ENCODE data around the gene RAD23B. TPM values are rescaled to one million over a fixed set of nuclear protein-coding genes. Genes with fewer than 3 reads are reported as not detected.

RAD23B gene
- total RNA-seq, 1 experiment from 2014 or later, result 114 TPM

DNA sequence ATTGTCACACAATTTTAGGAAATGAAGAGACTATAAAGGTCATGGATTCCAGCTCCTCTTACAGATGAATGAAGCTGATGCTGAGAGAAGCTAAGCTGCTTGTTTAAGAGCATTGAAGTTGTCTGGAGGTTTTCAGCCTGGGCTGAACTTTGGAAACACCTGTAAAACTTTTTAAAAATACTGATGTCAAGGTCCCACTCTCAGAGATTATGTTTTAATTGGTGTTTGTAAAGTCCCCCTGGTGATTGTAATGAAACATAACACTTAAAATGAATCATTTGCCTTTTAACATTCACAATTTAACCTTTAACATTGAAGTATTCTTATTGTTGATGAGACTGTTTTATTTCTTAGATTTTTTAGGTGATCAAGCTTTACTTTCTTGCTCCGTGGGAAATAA lies 16.4 kb downstream of the RAD23B start:
- DNase-seq (ENCODE audit: low read depth, low spot score) (no peak), ATAC-seq (no peak)
- no TSS peak for BruUV-seq (replicated peaks)
- no peaks in the 10 kb centered on the region for H3K27me3 ChIP-seq (ENCODE audit: control insufficient read depth, insufficient read depth, low read length)
- no peak overlapping the region for H3K4me3 ChIP-seq (ENCODE audit: low read depth in 2 of 2, low read length in 2 of 2)
- ChIA-PET POLR2A (no interaction called here), CTCF (interaction anchor here (0.7 kb wide), 1 partner anchor 58 kb away, joined by 3 read pairs; no protein-coding TSS in a partner anchor)
- H3K4me1 ChIP-seq (ENCODE audit: control insufficient read depth, insufficient read depth, low read length), result peaks cover 19% of the 10 kb centered on the region
- intact Hi-C loops (cut with micrococcal nuclease; ENCODE audit: unreplicated experiment), result no loop called here
- TF ChIP-seq, protein P1, sequence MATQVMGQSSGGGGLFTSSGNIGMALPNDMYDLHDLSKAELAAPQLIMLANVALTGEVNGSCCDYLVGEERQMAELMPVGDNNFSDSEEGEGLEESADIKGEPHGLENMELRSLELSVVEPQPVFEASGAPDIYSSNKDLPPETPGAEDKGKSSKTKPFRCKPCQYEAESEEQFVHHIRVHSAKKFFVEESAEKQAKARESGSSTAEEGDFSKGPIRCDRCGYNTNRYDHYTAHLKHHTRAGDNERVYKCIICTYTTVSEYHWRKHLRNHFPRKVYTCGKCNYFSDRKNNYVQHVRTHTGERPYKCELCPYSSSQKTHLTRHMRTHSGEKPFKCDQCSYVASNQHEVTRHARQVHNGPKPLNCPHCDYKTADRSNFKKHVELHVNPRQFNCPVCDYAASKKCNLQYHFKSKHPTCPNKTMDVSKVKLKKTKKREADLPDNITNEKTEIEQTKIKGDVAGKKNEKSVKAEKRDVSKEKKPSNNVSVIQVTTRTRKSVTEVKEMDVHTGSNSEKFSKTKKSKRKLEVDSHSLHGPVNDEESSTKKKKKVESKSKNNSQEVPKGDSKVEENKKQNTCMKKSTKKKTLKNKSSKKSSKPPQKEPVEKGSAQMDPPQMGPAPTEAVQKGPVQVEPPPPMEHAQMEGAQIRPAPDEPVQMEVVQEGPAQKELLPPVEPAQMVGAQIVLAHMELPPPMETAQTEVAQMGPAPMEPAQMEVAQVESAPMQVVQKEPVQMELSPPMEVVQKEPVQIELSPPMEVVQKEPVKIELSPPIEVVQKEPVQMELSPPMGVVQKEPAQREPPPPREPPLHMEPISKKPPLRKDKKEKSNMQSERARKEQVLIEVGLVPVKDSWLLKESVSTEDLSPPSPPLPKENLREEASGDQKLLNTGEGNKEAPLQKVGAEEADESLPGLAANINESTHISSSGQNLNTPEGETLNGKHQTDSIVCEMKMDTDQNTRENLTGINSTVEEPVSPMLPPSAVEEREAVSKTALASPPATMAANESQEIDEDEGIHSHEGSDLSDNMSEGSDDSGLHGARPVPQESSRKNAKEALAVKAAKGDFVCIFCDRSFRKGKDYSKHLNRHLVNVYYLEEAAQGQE (IDR thresholded peaks at IDR 0.05; ENCODE audit: insufficient read depth in 1 of 2, low read depth in 2 of 2, low read length in 1 of 2), result no peak
- TF ChIP-seq TCF7L2 (IDR thresholded peaks at IDR 0.05; ENCODE audit: low read depth, low read length) (no peak), SIN3A (IDR thresholded peaks at IDR 0.05; ENCODE audit: borderline replicate concordance, insufficient read depth, low read depth, low read length) (no peak)
- no peaks in the 10 kb centered on the region for H3K9me3 ChIP-seq (ENCODE audit: control insufficient read depth, insufficient read depth, low read depth, low read length)
- in situ Hi-C loops (cut with HindIII; ENCODE audit: low pct_unique_long_range_greater_than_20kb, low sequenced_read_pairs), result no loop called here
- H3K27ac ChIP-seq (ENCODE audit: low read length), result no peak overlapping the region
- peaks cover 9% of the 10 kb centered on the region; the same call in 1 of the 2 replicates for H3K36me3 ChIP-seq (ENCODE audit: control insufficient read depth, insufficient read depth, low read length)

DNA sequence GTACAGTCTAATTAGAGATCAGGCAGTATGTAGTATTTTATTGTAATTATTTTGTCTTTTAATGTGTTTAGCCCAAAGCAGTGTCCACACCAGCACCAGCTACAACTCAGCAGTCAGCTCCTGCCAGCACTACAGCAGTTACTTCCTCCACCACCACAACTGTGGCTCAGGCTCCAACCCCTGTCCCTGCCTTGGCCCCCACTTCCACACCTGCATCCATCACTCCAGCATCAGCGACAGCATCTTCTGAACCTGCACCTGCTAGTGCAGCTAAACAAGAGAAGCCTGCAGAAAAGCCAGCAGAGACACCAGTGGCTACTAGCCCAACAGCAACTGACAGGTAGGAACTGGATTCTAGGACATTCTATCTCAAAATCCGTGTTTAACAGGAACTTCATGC lies 23.2 kb downstream of the RAD23B start:
- ChIA-PET POLR2A (no interaction called here), CTCF (no interaction called here)
- no peak for ATAC-seq

More for the DNA sequence above, 23.2 kb downstream of the RAD23B start:
- no peak overlapping the region for H3K4me3 ChIP-seq (ENCODE audit: low read depth in 2 of 2, low read length in 2 of 2)
- BruUV-seq (replicated peaks), result no TSS peak
- DNase-seq (ENCODE audit: low read depth, low spot score), result no peak
- TF ChIP-seq TCF7L2 (IDR thresholded peaks at IDR 0.05; ENCODE audit: low read depth, low read length), result no peak
- TF ChIP-seq SIN3A (IDR thresholded peaks at IDR 0.05; ENCODE audit: borderline replicate concordance, insufficient read depth, low read depth, low read length), result no peak
- no peak for TF ChIP-seq CTCF (IDR thresholded peaks at IDR 0.05)
- no peak for TF ChIP-seq POLR2AphosphoS5 (IDR thresholded peaks at IDR 0.05; ENCODE audit: low read depth, low read length)
- TF ChIP-seq, protein P1 (IDR thresholded peaks at IDR 0.05; ENCODE audit: insufficient read depth in 1 of 2, low read depth in 2 of 2, low read length in 1 of 2), result no peak
- H3K36me3 ChIP-seq (ENCODE audit: control insufficient read depth, insufficient read depth, low read length), result peaks cover 19% of the 10 kb centered on the region; the same call in 1 of the 2 replicates
- no peak overlapping the region for H3K27ac ChIP-seq (ENCODE audit: low read length)
- intact Hi-C loops (cut with micrococcal nuclease; ENCODE audit: unreplicated experiment) (no loop called here), in situ Hi-C loops (cut with HindIII; ENCODE audit: low pct_unique_long_range_greater_than_20kb, low sequenced_read_pairs) (no loop called here)
- H3K4me1 ChIP-seq (ENCODE audit: control insufficient read depth, insufficient read depth, low read length), result no peaks in the 10 kb centered on the region
- H3K9me3 ChIP-seq (ENCODE audit: control insufficient read depth, insufficient read depth, low read depth, low read length), result no peaks in the 10 kb centered on the region
- H3K27me3 ChIP-seq (ENCODE audit: control insufficient read depth, insufficient read depth, low read length), result no peaks in the 10 kb centered on the region
